ENCODE measurements around the gene SLCO1B3.

DNA sequence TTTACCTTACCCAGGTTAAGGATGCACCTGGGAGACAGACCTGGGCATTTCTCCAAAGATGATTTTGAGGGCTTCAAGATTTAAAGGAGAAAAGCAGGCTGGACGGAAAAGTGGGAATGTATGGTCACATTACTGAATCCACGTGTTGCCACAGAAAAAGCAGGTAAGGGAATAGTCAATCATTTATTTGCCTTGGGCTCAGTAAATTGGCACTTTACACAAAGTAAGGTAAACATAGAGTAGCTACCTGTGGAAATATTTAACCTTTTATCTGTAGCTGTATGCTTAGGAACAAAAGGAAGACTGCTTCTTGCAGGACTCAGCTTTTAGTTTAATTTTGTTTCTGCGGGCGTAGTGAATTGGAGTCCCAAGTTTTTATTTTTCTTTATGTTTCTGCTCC lies 153.3 kb downstream of the SLCO1B3 start:
- TF ChIP-seq CTCF (IDR thresholded peaks at IDR 0.05), result no peak
- no peak for TF ChIP-seq POLR2A (IDR thresholded peaks at IDR 0.05)

Data from right lobe of liver (tissue), 4 donors.